ENCODE measurements around the gene SIGLEC8.
A peak's percentile ranks its signal among the peaks of the same experiment; 100 is the strongest.
"Not testable (repeated sequence)": the region's sequence is repeated elsewhere in the genome, so short reads cannot be mapped to it uniquely, and the experiment has no call there.

Gene SIGLEC8

GRCh38 chr19:51427201-51427600, 31.1 kb downstream of the SIGLEC8 start:
- H3K36me3 ChIP-seq (replicated peaks; ENCODE audit: low read depth, low read length) = no peaks in the 10 kb centered on the region
- H3K9me3 ChIP-seq (ENCODE audit: insufficient read depth, low read length) = no peaks in the 10 kb centered on the region
- H3K27ac ChIP-seq (ENCODE audit: low read length) = no peak overlapping the region
- no peak overlapping the region for H3K4me2 ChIP-seq (ENCODE audit: low read length)
- H3K79me2 ChIP-seq (ENCODE audit: low read length) = no peaks in the 10 kb centered on the region
- TF ChIP-seq CTCF (IDR thresholded peaks at IDR 0.05; ENCODE audit: low read depth, low read length) = no peak
- TF ChIP-seq EZH2phosphoT487 (IDR thresholded peaks at IDR 0.05; ENCODE audit: low read depth) = no peak
- H3K4me3 ChIP-seq (ENCODE audit: low read length) = no peak overlapping the region
- H2AFZ ChIP-seq (ENCODE audit: low read depth, low read length) = no peak overlapping the region
- H3K9ac ChIP-seq (ENCODE audit: low read length) = no peak overlapping the region
- H3K4me1 ChIP-seq (ENCODE audit: low read length) = no peaks in the 10 kb centered on the region
- no peaks in the 10 kb centered on the region for H4K20me1 ChIP-seq (ENCODE audit: insufficient read depth, low read length)
- H3K27me3 ChIP-seq (ENCODE audit: low read depth, low read length) = peaks cover 50% of the 10 kb centered on the region

- Histone ChIP-seq H2AFZ (ENCODE audit: low read depth, low read length) (no peak overlapping the region), H3K9me3 (ENCODE audit: insufficient read depth, low read length) (no peaks in the 10 kb centered on the region), H3K4me3 (ENCODE audit: low read length) (no peak overlapping the region), H3K79me2 (ENCODE audit: low read length) (peaks cover 3% of the 10 kb centered on the region; the same call in 1 of the 2 replicates), H3K4me1 (ENCODE audit: low read length) (peaks cover 29% of the 10 kb centered on the region), H3K27ac (ENCODE audit: low read length) (no peak overlapping the region), H3K36me3 (replicated peaks; ENCODE audit: low read depth, low read length) (no peaks in the 10 kb centered on the region), H3K9ac (ENCODE audit: low read length) (no peak overlapping the region), H3K4me2 (ENCODE audit: low read length) (peak overlapping the region; percentile 36; the same call in 1 of the 2 replicates), H3K27me3 (ENCODE audit: low read depth, low read length) (peaks cover 23% of the 10 kb centered on the region), H4K20me1 (ENCODE audit: insufficient read depth, low read length) (no peaks in the 10 kb centered on the region)
- TF ChIP-seq EZH2phosphoT487 (IDR thresholded peaks at IDR 0.05; ENCODE audit: low read depth) = no peak
- peak; percentile 97 for TF ChIP-seq CTCF (IDR thresholded peaks at IDR 0.05; ENCODE audit: low read depth, low read length)
Observed at GRCh38 chr19:51422053-51422448, 36.2 kb downstream of the SIGLEC8 start.

GRCh38 chr19:51421229-51422052, 36.8 kb downstream of the SIGLEC8 start:
- H3K4me2 ChIP-seq (ENCODE audit: low read length) = peak overlapping the region; percentile 36; the same call in 1 of the 2 replicates
- no peak overlapping the region for H2AFZ ChIP-seq (ENCODE audit: low read depth, low read length)

GRCh38 chr19:51420511-51420910, 37.7 kb downstream of the SIGLEC8 start:
- H3K79me2 ChIP-seq (ENCODE audit: low read length) = peaks cover 19% of the 10 kb centered on the region
- H3K36me3 ChIP-seq (replicated peaks; ENCODE audit: low read depth, low read length); H3K27ac ChIP-seq (ENCODE audit: low read length); H3K4me2 ChIP-seq (ENCODE audit: low read length); H3K4me3 ChIP-seq (ENCODE audit: low read length); H3K9ac ChIP-seq (ENCODE audit: low read length); H2AFZ ChIP-seq (ENCODE audit: low read depth, low read length); H4K20me1 ChIP-seq (ENCODE audit: insufficient read depth, low read length); H3K9me3 ChIP-seq (ENCODE audit: insufficient read depth, low read length): not testable (repeated sequence)
- H3K27me3 ChIP-seq (ENCODE audit: low read depth, low read length) = peaks cover 10% of the 10 kb centered on the region
- H3K4me1 ChIP-seq (ENCODE audit: low read length) = peaks cover 38% of the 10 kb centered on the region

More at GRCh38 chr19:51421229-51422052, 36.8 kb downstream of the SIGLEC8 start:
- Histone ChIP-seq H4K20me1 (ENCODE audit: insufficient read depth, low read length) (no peaks in the 10 kb centered on the region), H3K27ac (ENCODE audit: low read length) (no peak overlapping the region), H3K27me3 (ENCODE audit: low read depth, low read length) (peaks cover 19% of the 10 kb centered on the region), H3K4me1 (ENCODE audit: low read length) (peaks cover 29% of the 10 kb centered on the region), H3K79me2 (ENCODE audit: low read length) (peaks cover 9% of the 10 kb centered on the region), H3K9me3 (ENCODE audit: insufficient read depth, low read length) (no peaks in the 10 kb centered on the region), H3K9ac (ENCODE audit: low read length) (no peak overlapping the region), H3K36me3 (replicated peaks; ENCODE audit: low read depth, low read length) (peaks cover under 1% of the 10 kb centered on the region), H3K4me3 (ENCODE audit: low read length) (no peak overlapping the region)
- TF ChIP-seq EZH2phosphoT487 (IDR thresholded peaks at IDR 0.05; ENCODE audit: low read depth) (no peak), CTCF (IDR thresholded peaks at IDR 0.05; ENCODE audit: low read depth, low read length) (no peak)

Data from OCI-LY3 (cell line).